Frontal cortex (tissue), 4 donors: ENCODE measurements around the gene MAGEB1. TPM values are rescaled to one million over a fixed set of nuclear protein-coding genes. Genes with fewer than 3 reads are reported as not detected.

Experiments used
- DNase-seq, 2 donors: peaks; one replicate each; pipeline ENCODE4 v3.0.0; 2012; ENCODE audit warnings: low spot score in 2 of 2
- FAIRE-seq: peaks from 2 replicates; lab custom pipeline; 2012; peaks lifted over from hg19 to GRCh38; lab: Jason Lieb, UNC
- total RNA-seq: library from RNA; depleted of rRNA; stranded (reverse); fragments of >200 nt; gene quantifications from one replicate; pipeline ENCODE4 v1.2.3, GENCODE V29; 2014
- donor health status: control.
- donor health status: control.
- donor health status: control.

MAGEB1 gene
- total RNA-seq, 1 donor from 2014 or later: not detected

DNA sequence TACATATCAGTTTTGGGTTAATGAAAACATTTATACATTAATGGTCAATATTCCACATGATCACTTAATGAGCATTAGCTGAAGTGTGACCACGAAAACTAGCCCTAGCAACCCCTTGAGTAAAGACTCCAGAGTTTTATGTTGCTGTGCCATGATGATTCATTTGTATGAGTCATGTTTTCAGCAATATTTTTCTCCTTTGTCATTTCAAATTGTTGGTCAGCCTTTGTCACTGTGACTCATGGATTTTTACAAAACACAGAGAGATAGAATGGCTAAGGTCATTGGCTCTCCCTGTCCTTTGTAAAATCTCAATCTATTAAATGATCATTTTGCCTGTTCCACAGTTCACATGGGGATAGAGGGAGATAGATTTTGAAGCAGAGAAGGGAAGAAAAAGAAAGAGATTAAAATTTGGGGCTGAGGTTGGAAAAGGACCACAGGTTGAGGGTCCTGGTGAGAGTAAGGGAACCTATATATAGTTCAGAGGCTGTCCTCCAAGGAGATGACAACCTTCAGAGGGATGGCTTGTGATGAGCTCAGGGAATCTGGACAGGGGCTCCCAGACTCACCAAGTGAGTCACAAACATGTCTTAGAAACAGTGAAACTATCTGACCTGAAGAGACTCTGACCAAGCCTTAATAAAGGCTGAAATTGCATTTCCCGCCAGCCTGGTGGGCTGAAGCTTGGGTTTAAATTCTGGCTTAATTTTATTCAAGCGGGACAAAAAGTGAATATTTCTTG, 36.7 kb downstream of the MAGEB1 start:
- no peak for DNase-seq
- no peak for FAIRE-seq

DNA sequence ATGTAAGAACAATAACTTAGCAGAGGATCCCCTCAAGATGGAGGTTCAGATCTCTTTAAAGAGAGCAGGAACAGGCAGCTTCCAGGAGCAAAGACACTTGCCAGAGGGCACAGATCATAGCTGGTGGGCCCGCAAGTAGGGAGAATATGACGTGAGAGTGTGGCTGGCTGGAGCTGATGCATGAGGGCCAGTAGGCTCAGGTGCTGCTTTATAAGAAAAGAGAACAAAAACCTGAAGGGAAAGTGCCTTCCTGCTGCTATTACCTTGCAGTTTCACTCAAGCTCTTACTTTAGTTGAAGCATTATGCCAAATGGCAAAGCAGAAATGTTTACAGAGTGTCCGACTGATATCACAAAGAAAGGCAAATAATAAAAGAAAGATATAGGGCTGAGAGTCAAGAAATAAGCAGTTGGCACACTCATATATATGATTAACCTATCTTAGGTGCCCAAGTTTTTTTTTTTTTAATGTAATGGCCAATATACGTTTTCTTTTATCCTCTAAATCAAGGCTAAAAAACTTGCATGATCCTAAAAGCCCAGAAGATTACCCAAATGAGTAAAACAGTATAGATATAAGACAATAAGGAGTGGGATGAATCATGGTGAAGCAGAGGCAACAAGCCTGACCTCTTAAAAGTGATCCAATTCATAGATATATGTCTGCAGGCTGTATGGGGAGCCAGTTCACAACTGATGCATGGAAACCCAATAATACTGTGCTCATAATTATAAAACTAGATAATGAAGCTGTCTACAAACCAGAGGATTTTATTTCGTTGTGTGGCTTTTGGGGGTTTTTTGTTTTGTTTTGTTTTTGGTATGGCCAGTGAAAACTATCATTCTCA, 49.7 kb downstream of the MAGEB1 start:
- no peak for FAIRE-seq

DNA sequence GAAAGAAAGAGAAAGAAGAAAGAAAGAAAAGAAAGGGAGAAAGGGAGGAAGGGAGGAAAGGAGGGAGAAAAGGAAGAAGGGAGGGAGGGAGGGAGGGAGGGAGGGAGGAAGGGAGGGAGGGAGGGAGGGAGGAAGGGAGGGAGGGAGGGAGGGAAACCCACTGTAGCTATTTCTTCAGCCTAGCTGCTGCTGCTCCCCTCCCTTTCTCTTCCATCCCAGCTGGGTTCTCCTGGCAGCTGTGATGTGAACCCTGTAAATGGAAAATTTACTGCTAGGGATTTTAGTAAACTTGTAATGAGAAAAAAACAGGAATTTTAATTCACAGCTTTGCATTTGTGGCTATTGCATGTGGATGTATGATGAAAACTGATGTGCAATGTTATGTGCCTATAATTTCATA, 54.3 kb downstream of the MAGEB1 start:
- no peak for DNase-seq
- no peak for FAIRE-seq

More for the DNA sequence above, 49.7 kb downstream of the MAGEB1 start:
- no peak for DNase-seq

Other genes with a start within 250 kb of the MAGEB1 start
- not detected for gene MAGEB2, start 31.6 kb upstream of the MAGEB1 start, total RNA-seq
- not detected for gene MAGEB3, start 16.5 kb upstream of the MAGEB1 start, total RNA-seq
- not detected for gene MAGEB4, start 5.1 kb upstream of the MAGEB1 start, total RNA-seq
- 0.41 TPM for gene NR0B1, start 62.2 kb downstream of the MAGEB1 start, total RNA-seq